Urinary bladder (tissue), 4 donors: ENCODE data around the gene SFMBT1. TPM values are rescaled to one million over a fixed set of nuclear protein-coding genes. Genes with fewer than 3 reads are reported as not detected.

Experiments used
- DNase-seq: peaks from one replicate; pipeline ENCODE4 v3.0.0-alpha.2; 2015; ENCODE audit errors: extremely low spot score
- H3K27ac ChIP-seq: one replicate; pipeline ENCODE4 v1.5.1; 2013; ENCODE audit warnings: low read depth, mild to moderate bottlenecking, moderate library complexity
- H3K36me3 ChIP-seq: one replicate; pipeline ENCODE4 v1.6.1; 2013; ENCODE audit warnings: mild to moderate bottlenecking, moderate library complexity; ENCODE audit not compliant: insufficient read depth
- H3K4me1 ChIP-seq: one replicate; pipeline ENCODE4 v1.6.1; 2013; ENCODE audit warnings: mild to moderate bottlenecking, moderate library complexity; ENCODE audit not compliant: insufficient read depth
- H3K4me3 ChIP-seq: one replicate; pipeline ENCODE4 v1.5.1; 2013; ENCODE audit warnings: low read depth, low read length
- WGBS: extraction: QIAGEN DNeasy Blood & Tissue Kit; methylation state at CpG from one replicate; pipeline ENCODE4 v1.1.7; 2013; 5-methylcytosine and 5-hydroxymethylcytosine counted together
- polyA plus RNA-seq: library from polyadenylated mRNA; stranded (reverse); fragments of 200-250 nt; gene quantifications from one replicate; pipeline ENCODE4 v1.2.3, GENCODE V29; 2013
- total RNA-seq: library from RNA; depleted of rRNA; stranded (reverse); fragments of >200 nt; gene quantifications from one replicate; pipeline ENCODE4 v1.2.3, GENCODE V29; 2014
- donor health status: healthy with polysubstance abuse.
- donor health status: healthy.

The SFMBT1 gene
- total and polyA plus RNA-seq, 2 donors, result 5.5 to 17.8 TPM

DNA sequence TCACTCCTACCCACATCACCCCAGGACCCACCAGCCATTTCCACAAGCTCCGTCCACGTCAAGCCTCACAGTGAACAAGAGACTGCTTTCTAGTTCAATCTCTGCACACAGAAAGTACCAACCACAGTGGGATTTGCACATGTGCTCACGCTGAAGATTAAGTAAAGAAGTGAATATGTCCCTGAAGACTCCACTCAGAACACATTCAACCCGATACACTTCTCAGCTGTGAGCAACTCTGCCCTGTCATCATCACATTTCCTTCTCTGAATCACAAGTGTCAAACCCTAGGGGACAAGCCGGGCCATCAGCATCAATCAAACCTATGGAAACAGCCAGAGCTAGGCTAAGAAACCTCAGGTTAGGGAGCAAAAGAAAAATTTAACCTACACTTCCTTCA, 150.5 kb downstream of the SFMBT1 start:
- 70% methylated on average over 5 of the region's 5 CpGs for WGBS
- Histone ChIP-seq H3K4me1 (peaks cover 4% of the 10 kb centered on the region), H3K27ac (no peak overlapping the region), H3K4me3 (no peak overlapping the region), H3K36me3 (no peaks in the 10 kb centered on the region)
- no peak for DNase-seq

DNA sequence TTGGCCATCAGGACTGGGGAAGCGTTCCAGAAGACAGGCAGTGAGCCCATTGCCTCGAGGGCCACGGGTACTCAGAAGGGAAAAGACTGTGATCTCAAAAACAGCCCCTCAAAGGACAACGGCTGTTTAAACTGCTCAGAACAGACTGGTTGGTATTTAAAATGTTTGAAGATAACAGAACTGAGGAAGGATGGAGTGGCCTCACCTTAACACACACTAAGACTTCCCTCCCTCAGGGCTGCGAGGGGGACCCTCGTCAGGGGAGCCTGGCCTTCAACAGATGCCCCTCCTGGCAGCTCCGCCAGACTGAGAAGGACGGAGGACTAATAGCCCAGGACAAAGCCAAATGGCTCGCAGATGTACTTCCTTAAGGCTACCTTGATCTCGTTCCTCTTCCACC, 151.1 kb downstream of the SFMBT1 start:
- H3K36me3 ChIP-seq, result no peaks in the 10 kb centered on the region
- H3K27ac ChIP-seq, result no peak overlapping the region
- H3K4me1 ChIP-seq, result peaks cover 4% of the 10 kb centered on the region
- no peak for DNase-seq
- WGBS, result 84% methylated on average over 10 of the region's 10 CpGs
- H3K4me3 ChIP-seq, result no peak overlapping the region

DNA sequence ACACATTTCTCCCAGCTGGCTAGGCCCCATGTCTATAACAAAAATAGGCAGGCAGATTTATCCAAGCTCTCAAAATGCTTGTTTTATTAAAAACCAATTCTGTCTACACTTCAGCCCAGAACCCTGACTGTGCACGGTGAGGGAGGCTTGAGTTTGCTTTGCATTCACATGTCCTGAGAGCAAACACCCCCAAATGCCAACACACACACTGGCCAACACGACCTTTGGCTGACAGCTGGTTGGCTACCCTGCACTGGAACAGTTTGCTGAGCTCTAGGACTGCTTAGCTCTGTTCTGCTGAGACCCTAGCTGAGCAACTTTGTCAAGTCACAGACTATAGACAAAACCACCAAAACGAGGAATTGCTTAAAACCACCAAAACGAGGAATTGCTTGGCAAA, 152.2 kb downstream of the SFMBT1 start:
- 43% methylated on average over 4 of the region's 4 CpGs for WGBS

DNA sequence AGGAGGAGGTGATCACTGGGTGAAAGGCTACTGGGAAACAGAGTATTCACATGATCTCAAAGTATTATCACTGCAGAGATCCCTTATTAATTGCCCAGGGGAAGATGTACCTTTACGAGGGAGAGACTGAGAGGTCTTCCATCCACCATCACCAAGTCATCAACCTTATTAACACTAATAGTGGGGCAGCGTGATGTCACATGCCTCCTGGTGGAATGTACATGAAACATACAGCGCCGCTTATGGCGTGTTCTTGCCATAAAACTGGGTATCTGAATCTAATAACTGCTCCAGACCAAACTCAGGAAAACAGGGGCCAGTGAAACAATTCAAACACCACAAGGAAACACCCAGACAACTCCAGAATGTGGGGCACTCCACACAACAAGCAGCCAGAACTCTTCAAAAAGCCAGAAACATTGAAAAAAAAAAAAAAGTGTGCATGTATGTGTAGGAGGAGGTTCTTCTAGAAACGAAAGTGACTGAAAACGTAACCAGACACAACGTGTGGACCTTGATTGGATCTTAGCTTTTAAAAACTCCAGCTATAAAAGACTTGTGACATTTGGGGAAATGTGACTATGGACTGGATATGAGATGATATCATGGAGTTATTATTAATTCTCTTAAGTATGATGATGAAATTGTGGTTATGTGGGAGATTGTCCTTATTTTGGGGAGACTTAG, 153.1 kb downstream of the SFMBT1 start:
- WGBS, result 54% methylated on average over 8 of the region's 8 CpGs
- Histone ChIP-seq H3K4me3 (peak overlapping the region; percentile 10), H3K27ac (peak overlapping the region; percentile 68), H3K4me1 (peaks cover 4% of the 10 kb centered on the region), H3K36me3 (no peaks in the 10 kb centered on the region)
- no peak for DNase-seq

More for the DNA sequence above, 152.2 kb downstream of the SFMBT1 start:
- peaks cover 4% of the 10 kb centered on the region for H3K4me1 ChIP-seq
- no peak for DNase-seq
- H3K27ac ChIP-seq, result no peak overlapping the region
- H3K4me3 ChIP-seq, result no peak overlapping the region
- no peaks in the 10 kb centered on the region for H3K36me3 ChIP-seq

DNA sequence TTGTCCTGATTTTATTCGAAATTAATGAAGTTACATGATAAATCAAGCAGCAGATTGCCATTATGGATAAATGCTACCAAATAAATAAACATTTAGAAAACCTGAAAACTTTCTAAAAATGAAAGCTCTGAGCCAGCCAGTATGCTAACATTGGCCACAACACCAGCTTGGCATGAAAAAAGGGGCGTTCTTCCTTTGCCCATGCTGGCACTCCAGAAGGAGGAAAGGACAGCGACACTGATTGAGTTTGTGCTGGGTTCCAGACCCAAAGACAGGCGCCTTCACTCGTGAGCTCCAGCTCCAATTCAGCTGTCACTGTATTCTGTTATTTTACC, 153.6 kb downstream of the SFMBT1 start:
- 67% methylated on average over 5 of the region's 5 CpGs for whole genome bisulfite sequencing
- Histone ChIP-seq H3K4me3 (no peak overlapping the region), H3K4me1 (peaks cover 4% of the 10 kb centered on the region)

DNA sequence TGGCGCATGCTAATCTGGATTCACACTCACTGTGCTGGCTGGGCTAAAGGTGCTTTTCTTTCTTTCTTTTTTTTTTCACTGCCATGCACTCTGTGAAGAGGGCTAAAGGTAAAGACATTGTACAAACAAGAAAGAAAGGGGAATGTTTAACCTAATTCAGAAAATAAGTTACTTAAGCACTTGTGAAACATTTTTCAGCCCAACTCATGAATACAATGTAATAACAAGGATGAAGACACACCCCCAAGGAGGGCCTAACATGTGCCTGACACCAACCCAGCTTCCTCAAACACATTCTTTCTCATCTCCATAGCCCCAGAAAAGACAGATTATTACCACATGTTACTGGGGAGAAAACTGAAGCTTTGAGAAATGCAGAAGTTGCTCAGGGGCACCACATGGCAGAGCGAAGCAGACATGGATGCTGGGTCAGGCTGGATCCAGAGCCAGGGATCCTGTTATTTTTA, 154.2 kb downstream of the SFMBT1 start:
- WGBS, result 54% methylated on average over 2 of the region's 2 CpGs
- H3K4me3 ChIP-seq, result no peak overlapping the region

More for the DNA sequence above, 153.6 kb downstream of the SFMBT1 start:
- Histone ChIP-seq H3K27ac (peak overlapping the region; percentile 6), H3K36me3 (no peaks in the 10 kb centered on the region)
- DNase-seq, result no peak

DNA sequence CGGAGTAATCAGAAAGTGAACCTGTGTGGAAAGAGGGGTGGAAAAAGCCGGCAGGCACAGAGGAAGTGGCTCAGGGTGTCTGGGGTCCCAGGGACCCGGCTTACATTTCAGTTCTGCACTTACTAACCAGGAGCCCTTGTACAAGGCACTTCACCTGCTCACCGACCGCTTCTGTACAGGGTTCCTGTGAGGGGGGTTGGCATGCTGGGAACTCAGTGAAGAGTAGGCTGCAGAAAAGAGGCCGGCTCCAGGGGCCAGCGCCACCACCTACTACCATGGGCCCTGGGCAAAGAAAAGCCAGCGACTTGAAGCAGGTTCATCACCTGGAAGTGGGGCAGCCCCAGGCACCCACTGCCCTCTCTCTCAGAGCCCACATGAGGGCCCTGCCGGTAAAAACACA, 154.7 kb downstream of the SFMBT1 start:
- Histone ChIP-seq H3K4me1 (peaks cover 2% of the 10 kb centered on the region), H3K27ac (peak overlapping the region; percentile 62), H3K36me3 (no peaks in the 10 kb centered on the region), H3K4me3 (no peak overlapping the region)
- no peak for DNase-seq
- 77% methylated on average over 9 of the region's 9 CpGs for WGBS

More for the DNA sequence above, 154.2 kb downstream of the SFMBT1 start:
- H3K27ac ChIP-seq, result peak overlapping the region; percentile 62
- H3K4me1 ChIP-seq, result peaks cover 4% of the 10 kb centered on the region
- H3K36me3 ChIP-seq, result no peaks in the 10 kb centered on the region
- no peak for DNase-seq

DNA sequence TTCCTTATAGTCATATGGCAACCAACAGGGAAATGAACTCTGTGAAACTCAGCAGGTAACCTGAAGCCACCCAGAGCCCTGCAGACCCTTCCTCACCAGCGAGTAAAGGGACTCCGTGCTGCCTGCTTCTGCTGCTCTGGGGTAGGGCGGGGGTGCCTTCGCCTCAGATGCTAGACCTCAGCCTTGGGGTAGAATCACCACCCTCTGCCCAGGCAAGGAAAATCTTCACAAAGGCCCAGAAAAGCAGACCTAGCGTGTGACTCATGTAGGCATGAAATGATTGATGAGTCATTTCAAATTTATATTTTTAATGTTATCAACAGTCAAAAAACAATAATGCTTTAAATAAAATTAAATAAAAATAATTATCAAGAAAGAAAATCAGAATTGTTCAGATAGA, 155.1 kb downstream of the SFMBT1 start:
- no peak for DNase-seq
- WGBS, result 87% methylated on average over 5 of the region's 5 CpGs
- peaks cover 1% of the 10 kb centered on the region for H3K4me1 ChIP-seq
- H3K36me3 ChIP-seq, result no peaks in the 10 kb centered on the region
- H3K27ac ChIP-seq, result no peak overlapping the region
- H3K4me3 ChIP-seq, result no peak overlapping the region

DNA sequence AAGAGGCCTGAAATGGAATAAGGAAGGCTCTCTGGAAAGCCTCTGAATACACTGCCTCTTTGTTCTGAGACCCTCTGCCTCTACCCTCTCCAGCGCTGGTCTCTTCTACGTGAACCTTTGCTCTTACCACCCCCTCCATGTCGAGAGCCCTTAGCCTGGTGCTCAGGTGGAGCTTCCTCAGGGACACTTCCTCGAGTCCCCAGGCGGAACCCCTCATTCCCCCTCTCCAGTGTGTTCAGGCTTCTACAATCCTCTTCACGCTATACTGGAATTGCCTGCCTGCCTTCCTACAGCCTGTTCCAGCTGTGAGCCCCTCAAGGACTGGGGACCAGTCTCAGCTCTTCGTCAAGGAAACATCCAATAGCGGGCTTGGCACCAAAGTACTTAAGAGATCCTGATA, 156.0 kb downstream of the SFMBT1 start:
- Histone ChIP-seq H3K27ac (no peak overlapping the region), H3K36me3 (no peaks in the 10 kb centered on the region), H3K4me3 (no peak overlapping the region), H3K4me1 (peaks cover 1% of the 10 kb centered on the region)
- DNase-seq, result no peak
- WGBS, result 91% methylated on average over 8 of the region's 8 CpGs

DNA sequence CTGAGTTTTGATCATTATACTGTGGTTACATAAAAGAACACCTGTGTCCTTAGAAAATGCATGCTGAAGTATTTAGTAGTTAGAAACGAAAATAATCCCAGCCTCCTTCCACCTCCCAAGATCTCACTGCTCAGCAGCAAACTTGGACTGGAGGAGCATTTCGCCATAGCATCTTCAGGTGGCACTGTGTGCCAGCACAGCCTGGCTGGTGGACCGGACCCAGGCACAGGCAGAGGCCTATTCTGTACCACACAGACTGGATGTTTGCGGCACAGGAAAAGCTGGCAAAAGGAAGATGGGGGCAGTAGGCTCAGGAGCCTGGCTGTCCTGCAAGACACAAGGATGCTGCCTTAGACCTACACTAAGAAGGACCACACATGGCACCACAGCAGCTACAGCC, 158.7 kb downstream of the SFMBT1 start:
- WGBS, result 90% methylated on average over 4 of the region's 4 CpGs
- no peaks in the 10 kb centered on the region for H3K36me3 ChIP-seq
- no peak for DNase-seq
- H3K4me1 ChIP-seq, result no peaks in the 10 kb centered on the region
- H3K27ac ChIP-seq, result no peak overlapping the region
- H3K4me3 ChIP-seq, result no peak overlapping the region

DNA sequence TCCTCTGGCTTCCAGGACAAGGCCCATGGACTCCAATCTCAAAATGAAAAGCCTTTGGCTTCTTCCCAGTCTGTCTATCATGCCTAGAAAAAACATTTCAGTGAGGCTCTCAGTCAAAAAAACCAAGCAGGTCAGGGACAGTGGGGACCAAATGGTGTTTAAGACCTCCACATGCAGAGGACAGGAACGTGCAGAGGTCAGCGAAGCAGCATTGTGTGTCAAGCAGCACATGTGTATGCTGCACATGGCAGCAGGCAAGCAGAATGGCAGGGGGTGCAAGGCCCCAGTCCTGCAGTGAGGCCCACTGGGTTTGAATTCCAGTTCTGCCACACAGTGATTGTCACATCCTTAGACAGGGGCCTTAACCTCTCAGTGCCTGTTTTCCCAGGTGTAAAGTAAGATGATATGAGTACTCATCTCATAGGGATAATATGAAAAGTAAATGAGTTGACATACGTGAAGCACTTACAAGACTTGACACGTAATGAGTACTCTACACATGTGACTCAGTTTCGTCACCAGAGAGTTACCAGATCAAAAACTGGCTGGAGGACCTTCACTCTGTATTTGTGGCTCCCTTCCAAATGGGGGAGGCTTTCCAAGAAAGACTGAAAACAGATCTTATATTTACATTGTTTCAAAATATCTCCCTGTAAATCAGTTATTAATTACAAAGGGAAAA, 159.7 kb downstream of the SFMBT1 start:
- 84% methylated on average over 5 of the region's 5 CpGs for WGBS
- DNase-seq, result no peak
- H3K36me3 ChIP-seq, result no peaks in the 10 kb centered on the region
- H3K27ac ChIP-seq, result no peak overlapping the region
- H3K4me3 ChIP-seq, result no peak overlapping the region
- no peaks in the 10 kb centered on the region for H3K4me1 ChIP-seq

DNA sequence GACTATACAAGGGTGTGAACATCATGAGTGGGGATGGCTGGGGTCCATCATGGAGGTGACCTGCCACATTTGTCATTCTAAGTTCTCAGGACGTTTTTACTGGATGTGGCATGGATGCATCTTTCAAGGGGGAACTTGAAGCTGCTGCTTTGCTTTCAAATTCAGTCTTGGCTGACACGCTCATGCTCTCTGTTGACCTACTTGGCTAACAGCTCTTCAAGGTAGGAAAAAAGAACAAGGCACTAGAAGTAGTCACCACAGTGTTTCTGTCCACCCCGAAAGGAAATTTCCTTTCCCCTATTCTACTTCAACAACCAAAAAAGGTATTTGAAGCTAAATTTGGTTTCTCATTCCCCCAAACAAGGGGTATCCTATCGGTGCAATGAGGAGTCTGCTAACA, 163.5 kb downstream of the SFMBT1 start:
- no peaks in the 10 kb centered on the region for H3K36me3 ChIP-seq
- no peak overlapping the region for H3K4me3 ChIP-seq
- WGBS, result 90% methylated on average over 4 of the region's 4 CpGs
- no peak for DNase-seq
- no peaks in the 10 kb centered on the region for H3K4me1 ChIP-seq
- H3K27ac ChIP-seq, result no peak overlapping the region

DNA sequence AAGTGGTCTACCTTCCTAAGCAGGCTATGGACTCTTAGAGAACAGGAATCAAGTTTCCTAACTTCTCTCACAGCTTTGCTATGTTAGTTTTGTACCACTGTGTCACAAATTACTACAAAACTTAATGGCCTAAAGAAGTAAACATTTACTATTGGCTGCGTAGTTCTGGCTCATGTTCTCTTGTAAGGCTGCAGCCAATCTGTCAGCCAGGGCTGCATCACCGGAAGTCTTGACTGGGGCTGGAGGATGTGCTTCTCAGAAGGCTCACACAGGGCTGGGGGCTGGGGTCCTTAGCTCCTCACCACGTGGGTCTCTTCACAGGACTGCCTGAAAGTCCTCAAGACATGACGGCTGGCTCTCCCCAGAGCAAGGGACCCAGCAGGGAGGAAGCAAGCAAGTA, 164.0 kb downstream of the SFMBT1 start:
- Histone ChIP-seq H3K36me3 (no peaks in the 10 kb centered on the region), H3K4me1 (no peaks in the 10 kb centered on the region), H3K27ac (no peak overlapping the region), H3K4me3 (no peak overlapping the region)
- no peak for DNase-seq
- WGBS, result 55% methylated on average over 4 of the region's 4 CpGs

DNA sequence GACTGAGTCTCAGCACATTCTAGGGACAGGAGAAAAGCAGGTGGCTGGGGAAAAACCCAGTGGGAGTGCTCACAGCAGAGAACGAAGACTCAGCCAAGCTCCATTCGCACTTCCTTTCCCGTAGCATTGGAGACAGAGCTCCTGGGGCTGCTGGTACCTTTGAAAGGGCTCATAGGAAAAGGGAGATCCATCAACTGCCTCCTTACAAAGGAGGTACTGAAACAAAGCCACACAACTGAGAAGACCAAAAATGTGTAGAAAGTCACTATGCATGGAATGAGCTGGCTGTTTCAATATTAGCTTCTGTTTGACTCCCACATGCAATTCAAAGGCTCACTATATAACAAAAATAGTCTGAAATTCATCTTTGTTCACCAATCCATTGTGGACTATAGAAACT, 165.4 kb downstream of the SFMBT1 start:
- 92% methylated on average over 3 of the region's 3 CpGs for WGBS
- Histone ChIP-seq H3K4me1 (no peaks in the 10 kb centered on the region), H3K36me3 (no peaks in the 10 kb centered on the region), H3K27ac (no peak overlapping the region), H3K4me3 (no peak overlapping the region)
- DNase-seq, result no peak
